WTC11 (cell line): ENCODE data around the gene PPP3R1. TPM values are rescaled to one million over a fixed set of nuclear protein-coding genes. Genes with fewer than 3 reads are reported as not detected.

Source experiments
- ATAC-seq: fragments of 200-7000 bp; cut with Tn5 transposase; 2 replicates; pipeline ENCODE4 v1.10.0; 2021; ENCODE audit warnings: mild to moderate bottlenecking, moderate library complexity
- CTCF ChIA-PET: fragments of 300-600 bp; sonication (Branson Sonifier 250); formaldehyde crosslinking; loops from one replicate; lab custom pipeline; 2021; ENCODE audit warnings: antibody characterized with exemption; lab: Charles Lee
- POLR2A ChIA-PET: fragments of 350-600 bp; sonication (Branson Sonifier 250); formaldehyde crosslinking; loops from one replicate; lab custom pipeline; 2021; ENCODE audit warnings: antibody characterized with exemption; lab: Charles Lee
- DNase-seq: peaks from one replicate; pipeline ENCODE4 v3.0.0; 2021; ENCODE audit warnings: low spot score
- H3K27ac Mint-ChIP-seq: 2 replicates; pipeline ENCODE4 v1.8.0; 2021; ENCODE audit warnings: mixed read lengths
- H3K27me3 Mint-ChIP-seq: 2 replicates; pipeline ENCODE4 v1.8.0; 2021; ENCODE audit warnings: low read depth, mild to moderate bottlenecking, moderate library complexity, mixed read lengths
- H3K36me3 Mint-ChIP-seq: 2 replicates; pipeline ENCODE4 v1.8.0; 2021; ENCODE audit warnings: mixed read lengths
- H3K4me1 Mint-ChIP-seq: 2 replicates; pipeline ENCODE4 v1.8.0; 2022; ENCODE audit warnings: mixed read lengths
- H3K4me3 Mint-ChIP-seq: 2 replicates; pipeline ENCODE4 v1.8.0; 2021; ENCODE audit warnings: mild to moderate bottlenecking, moderate library complexity, mixed read lengths
- H3K9me3 Mint-ChIP-seq: 2 replicates; pipeline ENCODE4 v1.8.0; 2021; ENCODE audit warnings: mixed read lengths
- CREB1 ChIP-seq: sonication (generic); formaldehyde crosslinking; IDR thresholded peaks from 2 replicates; pipeline ENCODE4 v1.8.0; 2023; ENCODE audit warnings: mild to moderate bottlenecking, missing genetic modification reagents
- CTCF ChIP-seq: fragments of 200-600 bp; IDR thresholded peaks from 2 replicates; pipeline ENCODE4 v1.8.0; 2022; ENCODE audit warnings: antibody characterized with exemption
- ETV6 ChIP-seq: sonication (generic); formaldehyde crosslinking; IDR thresholded peaks from 2 replicates; pipeline ENCODE4 v1.8.1; 2022; ENCODE audit warnings: mild to moderate bottlenecking, missing genetic modification reagents
- NFYB ChIP-seq: sonication (generic); formaldehyde crosslinking; conservative IDR thresholded peaks from 2 replicates; pipeline ENCODE4 v1.8.0; 2022; ENCODE audit warnings: low read depth, missing genetic modification reagents
- RELA ChIP-seq: sonication (generic); formaldehyde crosslinking; IDR thresholded peaks from 2 replicates; pipeline ENCODE4 v1.8.1; 2022; ENCODE audit warnings: missing genetic modification reagents, mild to moderate bottlenecking, borderline replicate concordance
- ZNF532 ChIP-seq: fragments of 250-450 bp; sonication (Bioruptor Pico); IDR thresholded peaks from 2 replicates; pipeline ENCODE4 v1.9.0; 2021; ENCODE audit warnings: mild to moderate bottlenecking, borderline replicate concordance
- total RNA-seq: library from RNA; stranded (reverse); gene quantifications from 3 replicates; pipeline ENCODE4 v1.2.3, GENCODE V29; 2021
- TF ChIP-seq, protein P1 (sequence below): fragments of 250-450 bp; sonication (Bioruptor Pico); IDR thresholded peaks from 2 replicates; pipeline ENCODE4 v2.1.2; 2022; ENCODE audit warnings: mild to moderate bottlenecking, moderate library complexity
- TF ChIP-seq, protein P2 (sequence below): sonication (generic); formaldehyde crosslinking; IDR thresholded peaks from 2 replicates; pipeline ENCODE4 v1.8.0; 2022; ENCODE audit warnings: mild to moderate bottlenecking, missing genetic modification reagents
- TF ChIP-seq, protein P3 (sequence below): sonication (generic); formaldehyde crosslinking; IDR thresholded peaks from 2 replicates; pipeline ENCODE4 v1.8.1; 2023; ENCODE audit warnings: mild to moderate bottlenecking, missing genetic modification reagents, moderate library complexity

PPP3R1 gene
- total RNA-seq, 1 experiment from 2014 or later = 61.4 TPM

GRCh38 chr2:68196120-68196716 lies 56.1 kb downstream of the PPP3R1 start:
- TF ChIP-seq NFYB (no peak), ZNF532 (CRISPR knock-in tag) (no peak), CTCF (peak; percentile 71)
- TF ChIP-seq, protein P1, sequence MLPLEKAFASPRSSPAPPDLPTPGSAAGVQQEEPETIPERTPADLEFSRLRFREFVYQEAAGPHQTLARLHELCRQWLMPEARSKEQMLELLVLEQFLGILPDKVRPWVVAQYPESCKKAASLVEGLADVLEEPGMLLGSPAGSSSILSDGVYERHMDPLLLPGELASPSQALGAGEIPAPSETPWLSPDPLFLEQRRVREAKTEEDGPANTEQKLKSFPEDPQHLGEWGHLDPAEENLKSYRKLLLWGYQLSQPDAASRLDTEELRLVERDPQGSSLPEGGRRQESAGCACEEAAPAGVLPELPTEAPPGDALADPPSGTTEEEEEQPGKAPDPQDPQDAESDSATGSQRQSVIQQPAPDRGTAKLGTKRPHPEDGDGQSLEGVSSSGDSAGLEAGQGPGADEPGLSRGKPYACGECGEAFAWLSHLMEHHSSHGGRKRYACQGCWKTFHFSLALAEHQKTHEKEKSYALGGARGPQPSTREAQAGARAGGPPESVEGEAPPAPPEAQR (CRISPR knock-in tag) = no peak
- TF ChIP-seq, all 79 proteins: peak for 1
- POLR2A ChIA-PET = no interaction called here
- no peaks in the 10 kb centered on the region for H3K9me3 Mint-ChIP-seq
- H3K4me3 Mint-ChIP-seq = no peak overlapping the region
- CTCF ChIA-PET = interaction anchor here (0.7 to 2.4 kb wide), 25 partner anchors 10 to 162 kb away, joined by 3 to 21 read pairs (median 4); partner anchors contain the start of genes C1D and PPP3R1
- DNase-seq (peak; percentile 17), ATAC-seq (no peak)
- no peaks in the 10 kb centered on the region for H3K36me3 Mint-ChIP-seq
- peaks cover 5% of the 10 kb centered on the region for H3K4me1 Mint-ChIP-seq
- H3K27ac Mint-ChIP-seq = no peak overlapping the region
- no peaks in the 10 kb centered on the region for H3K27me3 Mint-ChIP-seq

DNA sequence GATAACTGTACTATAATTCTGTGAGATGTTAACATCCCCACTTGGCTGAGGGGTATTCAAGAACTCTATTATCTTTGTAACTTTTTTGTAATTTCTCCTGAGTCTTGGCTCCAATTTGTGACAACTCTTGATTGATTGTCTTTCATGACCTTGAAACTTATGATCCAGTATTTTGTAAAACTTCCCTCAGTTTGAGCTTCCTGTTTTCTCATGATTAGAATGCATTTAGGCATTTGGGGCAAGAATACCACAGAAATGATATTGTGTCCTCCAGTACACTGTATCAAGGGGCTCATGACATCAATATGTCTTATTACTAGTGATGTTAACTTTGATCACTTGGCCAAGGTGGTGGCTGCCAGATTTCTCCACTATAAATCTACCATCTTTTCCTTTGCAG lies 57.2 kb downstream of the PPP3R1 start:
- TF ChIP-seq ETV6 (CRISPR knock-in tag) = no peak
- no peak for ATAC-seq
- ChIA-PET CTCF (interaction anchor here (1.9 to 2.3 kb wide), 4 partner anchors 49 to 163 kb away, joined by 5 to 21 read pairs (median 12); no protein-coding TSS in a partner anchor), POLR2A (no interaction called here)
- no peak for DNase-seq
- Mint-ChIP-seq H3K27me3 (no peaks in the 10 kb centered on the region), H3K4me3 (no peak overlapping the region), H3K9me3 (no peaks in the 10 kb centered on the region), H3K27ac (no peak overlapping the region), H3K36me3 (no peaks in the 10 kb centered on the region), H3K4me1 (peaks cover 15% of the 10 kb centered on the region)

- ATAC-seq (no peak), DNase-seq (no peak)
- Mint-ChIP-seq H3K9me3 (no peaks in the 10 kb centered on the region), H3K27me3 (no peaks in the 10 kb centered on the region), H3K27ac (no peak overlapping the region), H3K36me3 (no peaks in the 10 kb centered on the region), H3K4me1 (peaks cover 15% of the 10 kb centered on the region)
- ChIA-PET CTCF (interaction anchor here (0.7 kb wide), 1 partner anchor 42 kb away, joined by 3 read pairs; no protein-coding TSS in a partner anchor), POLR2A (no interaction called here)
- TF ChIP-seq, protein P2, sequence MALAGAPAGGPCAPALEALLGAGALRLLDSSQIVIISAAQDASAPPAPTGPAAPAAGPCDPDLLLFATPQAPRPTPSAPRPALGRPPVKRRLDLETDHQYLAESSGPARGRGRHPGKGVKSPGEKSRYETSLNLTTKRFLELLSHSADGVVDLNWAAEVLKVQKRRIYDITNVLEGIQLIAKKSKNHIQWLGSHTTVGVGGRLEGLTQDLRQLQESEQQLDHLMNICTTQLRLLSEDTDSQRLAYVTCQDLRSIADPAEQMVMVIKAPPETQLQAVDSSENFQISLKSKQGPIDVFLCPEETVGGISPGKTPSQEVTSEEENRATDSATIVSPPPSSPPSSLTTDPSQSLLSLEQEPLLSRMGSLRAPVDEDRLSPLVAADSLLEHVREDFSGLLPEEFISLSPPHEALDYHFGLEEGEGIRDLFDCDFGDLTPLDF (CRISPR knock-in tag) = no peak
- no peak for TF ChIP-seq RELA
- TF ChIP-seq, protein P3, sequence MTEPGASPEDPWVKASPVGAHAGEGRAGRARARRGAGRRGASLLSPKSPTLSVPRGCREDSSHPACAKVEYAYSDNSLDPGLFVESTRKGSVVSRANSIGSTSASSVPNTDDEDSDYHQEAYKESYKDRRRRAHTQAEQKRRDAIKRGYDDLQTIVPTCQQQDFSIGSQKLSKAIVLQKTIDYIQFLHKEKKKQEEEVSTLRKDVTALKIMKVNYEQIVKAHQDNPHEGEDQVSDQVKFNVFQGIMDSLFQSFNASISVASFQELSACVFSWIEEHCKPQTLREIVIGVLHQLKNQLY (CRISPR knock-in tag) = no peak
- no peak for TF ChIP-seq CREB1 (CRISPR knock-in tag)
- TF ChIP-seq, all 79 proteins: peak for 0
- no peak overlapping the region for H3K4me3 Mint-ChIP-seq
These were observed 58.5 kb downstream of the PPP3R1 start for GRCh38 chr2:68193787-68194372.
